Endothelial cell of umbilical vein (primary cell): ENCODE data around the gene GAS2L3. TPM values are rescaled to one million over a fixed set of nuclear protein-coding genes. Genes with fewer than 3 reads are reported as not detected.

Experiments
- BruUV-seq: library from RNA; stranded (reverse); fragments of 400-500 nt; replicated peaks from 2 replicates; lab custom pipeline; 2021; lab: Mats Ljungman, UMichigan
- CTCF ChIA-PET: fragments of 300-600, 350-600 bp; sonication (Branson Sonifier 250); formaldehyde crosslinking; loops from one replicate; lab custom pipeline; 2021; ENCODE audit warnings: antibody characterized with exemption, inconsistent platforms; lab: Charles Lee
- POLR2A ChIA-PET: fragments of 300-600, 350-600 bp; sonication (Branson Sonifier 250); formaldehyde crosslinking; loops from one replicate; lab custom pipeline; 2021; ENCODE audit warnings: antibody characterized with exemption, inconsistent platforms; lab: Charles Lee
- DNase-seq: peaks from one replicate; pipeline ENCODE4 v3.0.0-alpha.2; 2011; ENCODE audit warnings: low read depth, low spot score
- FAIRE-seq: peaks from 2 replicates; lab custom pipeline; 2011; peaks lifted over from hg19 to GRCh38; lab: Jason Lieb, UNC
- H2AFZ ChIP-seq: 2 replicates; pipeline ENCODE4 v1.6.0; 2012; ENCODE audit warnings: low read depth, low read length, control low read depth, inconsistent platforms
- H3K27ac ChIP-seq: 2 replicates; pipeline ENCODE4 v1.5.1; 2011; ENCODE audit warnings: low read depth, mild to moderate bottlenecking, control low read depth, low read length, moderate library complexity; ENCODE audit not compliant: insufficient read depth
- H3K27me3 ChIP-seq, 2 experiments: 2 replicates each; pipeline versions ENCODE4 v1.6.0 to v1.6.1; 2011; ENCODE audit warnings: low read length in 2 of 2, mixed read lengths in 1 of 2; ENCODE audit not compliant: control insufficient read depth in 2 of 2, insufficient read depth in 2 of 2
- H3K36me3 ChIP-seq, 2 experiments: 2 replicates in 1 of 2; 3 replicates in 1 of 2; pipeline ENCODE4 v1.5.1; 2011; ENCODE audit warnings: low read length in 2 of 2, mild to moderate bottlenecking in 1 of 2, moderate library complexity in 1 of 2; ENCODE audit not compliant: control insufficient read depth in 2 of 2, insufficient read depth in 2 of 2; ENCODE audit errors: extremely low read depth in 1 of 2
- H3K4me1 ChIP-seq: 3 replicates; pipeline ENCODE4 v1.5.1; 2011; ENCODE audit warnings: mild to moderate bottlenecking, low read length; ENCODE audit not compliant: control insufficient read depth, insufficient read depth; ENCODE audit errors: extremely low read depth
- H3K4me2 ChIP-seq: 2 replicates; pipeline ENCODE4 v1.6.1; 2011; ENCODE audit warnings: low read length, control low read depth, mixed read lengths; ENCODE audit not compliant: insufficient read depth
- H3K4me3 ChIP-seq, 3 experiments: fragments of 200-600 bp in 1 of 3; sonication (generic), shearing (Covaris generic) in 1 of 3; replicated peaks in 1 of 3; 2 replicates each; pipeline ENCODE4 v1.5.1; 2011 to 2016; ENCODE audit warnings: control low read depth in 3 of 3, low read length in 3 of 3, mild to moderate bottlenecking in 2 of 3, inconsistent platforms in 1 of 3, low read depth in 1 of 3, moderate library complexity in 1 of 3; ENCODE audit not compliant: insufficient read depth in 1 of 3
- H3K79me2 ChIP-seq: 2 replicates; pipeline ENCODE4 v1.6.0; 2012; ENCODE audit warnings: low read length, inconsistent platforms; ENCODE audit not compliant: control insufficient read depth, insufficient read depth
- H3K9ac ChIP-seq: replicated peaks from 2 replicates; pipeline ENCODE3; 2011; ENCODE audit warnings: low read length, control low read depth; ENCODE audit not compliant: insufficient read depth; ENCODE audit errors: extremely low read depth
- H3K9me1 ChIP-seq: replicated peaks from 3 replicates; pipeline ENCODE4 v1.6.0; 2011; ENCODE audit warnings: mild to moderate bottlenecking, low read length; ENCODE audit not compliant: control insufficient read depth, insufficient read depth; ENCODE audit errors: extremely low read depth
- H3K9me3 ChIP-seq: replicated peaks from 2 replicates; pipeline ENCODE4 v1.5.1; 2012; ENCODE audit warnings: low read length, inconsistent platforms; ENCODE audit not compliant: control insufficient read depth, insufficient read depth
- H4K20me1 ChIP-seq: replicated peaks from 2 replicates; pipeline ENCODE3; 2011; ENCODE audit warnings: mild to moderate bottlenecking, low read length; ENCODE audit not compliant: control insufficient read depth, insufficient read depth; ENCODE audit errors: extremely low read depth
- CTCF ChIP-seq, 2 donors: IDR thresholded peaks; 1 replicate in 1 of 2; 2 replicates in 1 of 2; pipeline ENCODE4 v1.5.1; 2011; ENCODE audit warnings: low read length in 2 of 2, mild to moderate bottlenecking in 2 of 2, moderate library complexity in 2 of 2, control low read depth in 1 of 2, inconsistent platforms in 1 of 2, low read depth in 1 of 2; ENCODE audit not compliant: insufficient read depth in 1 of 2; ENCODE audit errors: extremely low read depth in 1 of 2
- EZH2 ChIP-seq: IDR thresholded peaks from 2 replicates; pipeline ENCODE4 v1.6.1; 2012; ENCODE audit warnings: borderline replicate concordance, low read depth, mild to moderate bottlenecking, moderate library complexity, low read length, inconsistent platforms; ENCODE audit not compliant: severe bottlenecking
- FOS ChIP-seq: IDR thresholded peaks from 2 replicates; pipeline ENCODE4 v1.6.1; 2011; ENCODE audit warnings: mild to moderate bottlenecking, low read length, moderate library complexity, borderline replicate concordance; ENCODE audit not compliant: insufficient read depth
- GATA2 ChIP-seq: IDR thresholded peaks from 2 replicates; pipeline ENCODE4 v1.7.0; 2011; ENCODE audit warnings: low read depth, mild to moderate bottlenecking, moderate library complexity, mixed read lengths, low read length; ENCODE audit not compliant: insufficient read length, insufficient read depth
- JUN ChIP-seq: IDR thresholded peaks from 2 replicates; pipeline ENCODE4 v1.6.1; 2011; ENCODE audit warnings: borderline replicate concordance, low read depth; ENCODE audit not compliant: insufficient read length, insufficient read depth
- MYC ChIP-seq: IDR thresholded peaks from one replicate; pipeline ENCODE4 v1.6.1; 2011; ENCODE audit warnings: mild to moderate bottlenecking, low read depth, low read length
- POLR2A ChIP-seq: IDR thresholded peaks from 2 replicates; pipeline ENCODE4 v1.6.1; 2012; ENCODE audit warnings: low read depth, mild to moderate bottlenecking, control low read depth, low read length
- POLR2AphosphoS5 ChIP-seq: IDR thresholded peaks from 2 replicates; pipeline ENCODE4 v1.6.1; 2012; ENCODE audit warnings: low read depth, mild to moderate bottlenecking, control low read depth, low read length, moderate library complexity; ENCODE audit not compliant: insufficient read depth
- dilution Hi-C: fragments of 300-500 bp; cut with MboI; formaldehyde crosslinking; loops from one replicate; pipeline ENCODE4 v1.15.0; 2019; ENCODE audit warnings: low sequenced_read_pairs; ENCODE audit not compliant: extremely low pct_ligation_motif_present
- intact Hi-C: fragments of 100-400 bp; cut with micrococcal nuclease; formaldehyde crosslinking; loops from one replicate; pipeline ENCODE4 v1.10.0; 2022
- polyA plus RNA-seq, 4 experiments: library from polyadenylated mRNA; depleted of rRNA in 3 of 4; stranded (reverse) in 3 of 4; unstranded in 1 of 4; fragments of >200 nt; gene quantifications; 2 replicates each; pipeline versions ENCODE4 v1.2.1 to v1.2.3, GENCODE V29; 2011 to 2012; ENCODE audit warnings: missing spikeins in 1 of 4
- total RNA-seq: library from RNA; stranded (reverse); gene quantifications from 2 replicates; pipeline ENCODE4 v1.2.3, GENCODE V29; 2021

Gene GAS2L3
- total and polyA plus RNA-seq, 2 donors (not counting 3 experiments of a cell fraction or from before 2014, with no cell fraction given), result 6.5 to 47.1 TPM

- H3K27ac ChIP-seq, result no peak overlapping the region
- TF ChIP-seq GATA2 (no peak), POLR2A (no peak), EZH2 (no peak), JUN (no peak), CTCF (IDR thresholded peaks at IDR 0.05; ENCODE audit: extremely low read depth in 1 of 2, insufficient read depth in 1 of 2, low read depth in 1 of 2, low read length in 2 of 2) (no peak), FOS (no peak), MYC (no peak), POLR2AphosphoS5 (no peak)
- intact Hi-C loops, result loop anchor here (1.0 to 2.0 kb wide), 3 partner anchors 47 to 323 kb away; no protein-coding TSS in a partner anchor
- CTCF ChIA-PET, result interaction anchor here (0.6 to 2.6 kb wide), 26 partner anchors 8 to 1630 kb away, joined by 3 to 17 read pairs (median 4); partner anchors contain the start of gene GAS2L3
- H3K9me3 ChIP-seq, result no peaks in the 10 kb centered on the region
- H3K4me2 ChIP-seq, result no peak overlapping the region
- no peaks in the 10 kb centered on the region for H3K9me1 ChIP-seq
- H3K4me1 ChIP-seq, result peaks cover 5% of the 10 kb centered on the region
- no peaks in the 10 kb centered on the region for H4K20me1 ChIP-seq
- dilution Hi-C loops, result no loop called here
- no peak overlapping the region for H3K4me3 ChIP-seq
- H3K27me3 ChIP-seq, result peaks cover 0 to 8% of the 10 kb centered on the region in 2 experiments
- H3K9ac ChIP-seq, result no peak overlapping the region
- BruUV-seq, result no TSS peak
- H3K36me3 ChIP-seq, result no peaks in the 10 kb centered on the region
- no peak overlapping the region for H2AFZ ChIP-seq
- no peaks in the 10 kb centered on the region for H3K79me2 ChIP-seq
- FAIRE-seq (no peak), DNase-seq (no peak)
- POLR2A ChIA-PET, result no interaction called here
These were observed 98.1 kb downstream of the GAS2L3 start for GRCh38 chr12:100671396-100672074.
